GM23338 (cell line): Measurements from ENCODE around the gene TNK2.

Experiments
- CTCF ChIP-seq, 2 experiments: fragments of 200-600 bp in 1 of 2; sonication (generic) in 1 of 2; conservative IDR thresholded peaks; 2 replicates each; pipeline versions ENCODE4 v1.5.1 to v1.6.1; 2016 to 2017; ENCODE audit warnings: antibody characterized with exemption in 2 of 2, low read depth in 2 of 2, mild to moderate bottlenecking in 2 of 2, moderate library complexity in 1 of 2
- ZNF114 ChIP-seq: fragments of 250-450 bp; sonication (Bioruptor Pico); IDR thresholded peaks from 2 replicates; pipeline ENCODE4 v1.5.0; 2020; ENCODE audit warnings: mild to moderate bottlenecking, moderate library complexity

- TF ChIP-seq CTCF (conservative IDR thresholded peaks at IDR 0.05; ENCODE audit: low read depth in 2 of 2) (no peak), ZNF114 (CRISPR knock-in tag) (no peak)
Observed at GRCh38 chr3:195845483-195845882, 62.9 kb downstream of the TNK2 start.
